ENCODE data around the gene PDLIM3. TPM values are rescaled to one million over a fixed set of nuclear protein-coding genes. Genes with fewer than 3 reads are reported as not detected.

The PDLIM3 gene
- total RNA-seq, 1 donor from 2014 or later: 1.6 TPM

- no peaks in the 10 kb centered on the region for H3K36me3 ChIP-seq (ENCODE audit: control insufficient read depth, insufficient read depth, low read length)
- H3K4me3 ChIP-seq (ENCODE audit: low read depth, low read length): no peak overlapping the region
- DNase-seq (ENCODE audit: low read depth) (no peak), FAIRE-seq (no peak)
- no peak for TF ChIP-seq CTCF (IDR thresholded peaks at IDR 0.05; ENCODE audit: insufficient read depth, low read length, severe bottlenecking)
- peaks cover 13% of the 10 kb centered on the region for H3K27me3 ChIP-seq (ENCODE audit: control insufficient read depth, insufficient read depth, low read length)
Observed at GRCh38 chr4:185541251-185541727, 6.0 kb upstream of the PDLIM3 start.

GRCh38 chr4:185540487-185541120 is 5.3 kb upstream of the PDLIM3 start:
- H3K4me3 ChIP-seq (ENCODE audit: low read depth, low read length): no peak overlapping the region
- H3K27me3 ChIP-seq (ENCODE audit: control insufficient read depth, insufficient read depth, low read length): peaks cover 16% of the 10 kb centered on the region
- FAIRE-seq (no peak), DNase-seq (ENCODE audit: low read depth) (no peak)
- no peaks in the 10 kb centered on the region for H3K36me3 ChIP-seq (ENCODE audit: control insufficient read depth, insufficient read depth, low read length)
- no peak for TF ChIP-seq CTCF (IDR thresholded peaks at IDR 0.05; ENCODE audit: insufficient read depth, low read length, severe bottlenecking)

- Histone ChIP-seq H3K27me3 (ENCODE audit: control insufficient read depth, insufficient read depth, low read length) (peaks cover 19% of the 10 kb centered on the region), H3K4me3 (ENCODE audit: low read depth, low read length) (no peak overlapping the region), H3K36me3 (ENCODE audit: control insufficient read depth, insufficient read depth, low read length) (no peaks in the 10 kb centered on the region)
- FAIRE-seq (no peak), DNase-seq (ENCODE audit: low read depth) (no peak)
- no peak for TF ChIP-seq CTCF (IDR thresholded peaks at IDR 0.05; ENCODE audit: insufficient read depth, low read length, severe bottlenecking)
Observed at GRCh38 chr4:185540040-185540439, 4.7 kb upstream of the PDLIM3 start.

- H3K4me3 ChIP-seq (ENCODE audit: low read depth, low read length): no peak overlapping the region
- no peaks in the 10 kb centered on the region for H3K36me3 ChIP-seq (ENCODE audit: control insufficient read depth, insufficient read depth, low read length)
- FAIRE-seq: peak; percentile 40
- TF ChIP-seq CTCF (IDR thresholded peaks at IDR 0.05; ENCODE audit: insufficient read depth, low read length, severe bottlenecking): no peak
- H3K27me3 ChIP-seq (ENCODE audit: control insufficient read depth, insufficient read depth, low read length): peaks cover 22% of the 10 kb centered on the region
- no peak for DNase-seq (ENCODE audit: low read depth)
Observed at GRCh38 chr4:185538806-185539205, 3.5 kb upstream of the PDLIM3 start.

- Histone ChIP-seq H3K4me3 (ENCODE audit: low read depth, low read length) (no peak overlapping the region), H3K27me3 (ENCODE audit: control insufficient read depth, insufficient read depth, low read length) (peaks cover 24% of the 10 kb centered on the region), H3K36me3 (ENCODE audit: control insufficient read depth, insufficient read depth, low read length) (no peaks in the 10 kb centered on the region)
- FAIRE-seq: peak; percentile 52
- no peak for TF ChIP-seq CTCF (IDR thresholded peaks at IDR 0.05; ENCODE audit: insufficient read depth, low read length, severe bottlenecking)
- DNase-seq (ENCODE audit: low read depth): no peak
Observed at GRCh38 chr4:185536411-185536709, 1.1 kb upstream of the PDLIM3 start.
